Lower leg skin (tissue), 3 donors: ENCODE results near the gene PIK3AP1.

Source experiments
- POLR2A ChIP-seq, 2 donors: fragments of 450-650 bp; IDR thresholded peaks; one replicate each; pipeline ENCODE4 v1.6.1; 2016 to 2017; ENCODE audit warnings: antibody characterized with exemption in 2 of 2, mild to moderate bottlenecking in 1 of 2, moderate library complexity in 1 of 2
- TF ChIP-seq, protein P1 (sequence below), 3 donors: fragments of 450-650 bp; IDR thresholded peaks; one replicate each; pipeline ENCODE4 v1.5.1; 2016; ENCODE audit warnings: antibody characterized with exemption in 3 of 3, mild to moderate bottlenecking in 3 of 3, moderate library complexity in 2 of 3

DNA sequence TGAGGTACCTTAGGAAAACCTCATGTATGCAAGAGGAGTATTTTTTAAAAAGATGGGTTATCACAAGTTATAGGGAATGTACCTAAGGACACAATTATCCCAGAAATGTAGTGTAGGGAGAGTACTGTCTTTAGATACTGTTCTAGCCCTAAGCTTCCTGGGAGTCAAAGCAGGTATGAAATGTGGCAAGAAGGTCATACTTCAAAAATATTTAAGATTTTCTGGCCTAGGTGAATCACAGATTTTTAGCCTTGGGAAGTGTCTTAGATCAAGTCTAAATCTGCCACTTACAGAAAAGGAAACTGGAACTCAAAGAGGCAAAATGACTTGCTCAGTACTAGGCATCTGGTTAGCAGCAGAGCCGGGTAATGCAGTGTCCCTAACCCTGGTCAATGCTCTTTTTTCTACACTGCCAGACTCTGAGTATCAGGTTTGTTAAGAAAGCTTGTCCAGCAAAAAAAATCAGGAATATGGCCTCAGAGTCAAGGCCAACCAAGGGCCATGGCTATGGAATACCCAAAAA lies 13.9 kb downstream of the PIK3AP1 start:
- TF ChIP-seq, protein P1, sequence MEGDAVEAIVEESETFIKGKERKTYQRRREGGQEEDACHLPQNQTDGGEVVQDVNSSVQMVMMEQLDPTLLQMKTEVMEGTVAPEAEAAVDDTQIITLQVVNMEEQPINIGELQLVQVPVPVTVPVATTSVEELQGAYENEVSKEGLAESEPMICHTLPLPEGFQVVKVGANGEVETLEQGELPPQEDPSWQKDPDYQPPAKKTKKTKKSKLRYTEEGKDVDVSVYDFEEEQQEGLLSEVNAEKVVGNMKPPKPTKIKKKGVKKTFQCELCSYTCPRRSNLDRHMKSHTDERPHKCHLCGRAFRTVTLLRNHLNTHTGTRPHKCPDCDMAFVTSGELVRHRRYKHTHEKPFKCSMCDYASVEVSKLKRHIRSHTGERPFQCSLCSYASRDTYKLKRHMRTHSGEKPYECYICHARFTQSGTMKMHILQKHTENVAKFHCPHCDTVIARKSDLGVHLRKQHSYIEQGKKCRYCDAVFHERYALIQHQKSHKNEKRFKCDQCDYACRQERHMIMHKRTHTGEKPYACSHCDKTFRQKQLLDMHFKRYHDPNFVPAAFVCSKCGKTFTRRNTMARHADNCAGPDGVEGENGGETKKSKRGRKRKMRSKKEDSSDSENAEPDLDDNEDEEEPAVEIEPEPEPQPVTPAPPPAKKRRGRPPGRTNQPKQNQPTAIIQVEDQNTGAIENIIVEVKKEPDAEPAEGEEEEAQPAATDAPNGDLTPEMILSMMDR (IDR thresholded peaks at IDR 0.05) = no peak
- no peak for TF ChIP-seq POLR2A (IDR thresholded peaks at IDR 0.05)
